HepG2 (cell line): ENCODE data around the gene ESR1. TPM values are rescaled to one million over a fixed set of nuclear protein-coding genes. Genes with fewer than 3 reads are reported as not detected.

Experiments used
- ATAC-seq: fragments of 200-7000 bp; cut with Tn5 transposase; 3 replicates; pipeline ENCODE4 v1.9.1; 2020; ENCODE audit warnings: mild to moderate bottlenecking, moderate library complexity
- BruUV-seq: library from RNA; stranded (reverse); fragments of 400-500 nt; replicated peaks from 2 replicates; lab custom pipeline; 2021; lab: Mats Ljungman, UMichigan
- CTCF ChIA-PET: fragments of 300-600 bp; formaldehyde crosslinking; extraction: SDS; loops from one replicate; lab custom pipeline; 2021; ENCODE audit warnings: low total read pairs, inconsistent platforms, low intra/inter-chr PET ratio; lab: Yijun Ruan, JAX
- POLR2A ChIA-PET: fragments of 350-600 bp; sonication (Branson Sonifier 250); formaldehyde crosslinking; loops from one replicate; lab custom pipeline; 2020; ENCODE audit warnings: antibody characterized with exemption, inconsistent platforms; lab: Yijun Ruan, JAX
- DNase-seq: peaks from one replicate; pipeline ENCODE4 v3.0.0-alpha.2; 2015; ENCODE audit warnings: low spot score
- FAIRE-seq: peaks from 3 replicates; lab custom pipeline; 2011; peaks lifted over from hg19 to GRCh38; lab: Jason Lieb, UNC
- H2AFZ ChIP-seq: one replicate; pipeline ENCODE4 v1.6.1; 2011; ENCODE audit warnings: low read length, inconsistent platforms
- H3K27ac ChIP-seq: fragments of 300-600 bp; 3 replicates; pipeline ENCODE4 v1.8.0; 2011; ENCODE audit warnings: mixed run types, mild to moderate bottlenecking, mixed read lengths, low read length, inconsistent platforms; ENCODE audit not compliant: insufficient read depth; ENCODE audit errors: extremely low read length
- H3K27me3 ChIP-seq, 2 experiments: fragments of 200-600 bp in 1 of 2; 2 replicates in 1 of 2; 3 replicates in 1 of 2; pipeline versions ENCODE4 v1.6.0 to v1.8.0; 2011; ENCODE audit warnings: low read length in 2 of 2, mild to moderate bottlenecking in 2 of 2, moderate library complexity in 2 of 2, inconsistent platforms in 1 of 2; ENCODE audit not compliant: insufficient read depth in 2 of 2, control insufficient read depth in 1 of 2
- H3K36me3 ChIP-seq, 2 experiments: fragments of 200-600 bp in 1 of 2; replicated peaks in 1 of 2; 2 replicates in 1 of 2; 3 replicates in 1 of 2; pipeline versions ENCODE4 v1.5.1 to v1.8.0; 2011; ENCODE audit warnings: low read length in 2 of 2, inconsistent platforms in 1 of 2; ENCODE audit not compliant: insufficient read depth in 2 of 2, control insufficient read depth in 1 of 2
- H3K4me1 ChIP-seq: 2 replicates; pipeline ENCODE4 v1.5.1; 2012; ENCODE audit warnings: low read length, inconsistent platforms; ENCODE audit not compliant: insufficient read depth
- H3K4me2 ChIP-seq: 2 replicates; pipeline ENCODE4 v1.6.0; 2011; ENCODE audit warnings: low read depth, low read length, inconsistent platforms
- H3K4me3 ChIP-seq, 3 experiments: fragments of 200-600 bp in 1 of 3; sonication (generic), shearing (Covaris generic) in 1 of 3; replicated peaks in 1 of 3; 2 replicates each; pipeline ENCODE4 v1.5.1; 2011 to 2016; ENCODE audit warnings: low read length in 3 of 3, inconsistent platforms in 2 of 3, low read depth in 2 of 3, mild to moderate bottlenecking in 2 of 3, control low read depth in 1 of 3, mixed read lengths in 1 of 3; ENCODE audit not compliant: insufficient read depth in 1 of 3
- H3K79me2 ChIP-seq: one replicate; pipeline ENCODE4 v1.6.1; 2011; ENCODE audit warnings: low read length, inconsistent platforms; ENCODE audit not compliant: insufficient read depth
- H3K9ac ChIP-seq: 2 replicates; pipeline ENCODE4 v1.6.0; 2011; ENCODE audit warnings: mild to moderate bottlenecking, low read depth, low read length, inconsistent platforms; ENCODE audit not compliant: insufficient read depth
- H3K9me3 ChIP-seq: 2 replicates; pipeline ENCODE4 v1.5.1; 2012; ENCODE audit warnings: mild to moderate bottlenecking, low read length
- H4K20me1 ChIP-seq: 2 replicates; pipeline ENCODE4 v1.6.0; 2011; ENCODE audit warnings: inconsistent platforms, mild to moderate bottlenecking, low read length, moderate library complexity; ENCODE audit not compliant: insufficient read depth
- FLYWCH1 ChIP-seq: sonication (generic); formaldehyde crosslinking; IDR thresholded peaks from 2 replicates; pipeline ENCODE4 v1.8.1; 2023; ENCODE audit warnings: mild to moderate bottlenecking, missing genetic modification reagents
- HHEX ChIP-seq: IDR thresholded peaks from 2 replicates; pipeline ENCODE4 v1.6.1; 2016; ENCODE audit warnings: control low read depth
- HNRNPH1 ChIP-seq: fragments of 200-400 bp; formaldehyde crosslinking; optimal IDR thresholded peaks from 2 replicates; pipeline ENCODE3; 2017; ENCODE audit warnings: mild to moderate bottlenecking, low read depth, low read length
- PITX1 ChIP-seq: sonication (generic); formaldehyde crosslinking; IDR thresholded peaks from 2 replicates; pipeline ENCODE4 v1.5.1; 2020; ENCODE audit warnings: mild to moderate bottlenecking, missing genetic modification reagents
- ZNF256 ChIP-seq: sonication (generic); formaldehyde crosslinking; conservative IDR thresholded peaks from 2 replicates; pipeline ENCODE4 v1.4.0; 2020; ENCODE audit warnings: missing genetic modification reagents
- ZNF337 ChIP-seq: sonication (generic); formaldehyde crosslinking; IDR thresholded peaks from 2 replicates; pipeline ENCODE4 v1.5.1; 2020; ENCODE audit warnings: missing genetic modification reagents, low read depth, mild to moderate bottlenecking, borderline replicate concordance
- ZNF552 ChIP-seq: sonication (generic); formaldehyde crosslinking; IDR thresholded peaks from 2 replicates; pipeline ENCODE4 v1.9.0; 2022; ENCODE audit warnings: missing genetic modification reagents, mild to moderate bottlenecking, borderline replicate concordance
- WGBS: methylation state at CpG from one replicate; pipeline ENCODE4 v1.1.6; 2017; ENCODE audit warnings: low lambda C conversion rate; 5-methylcytosine and 5-hydroxymethylcytosine counted together
- in situ Hi-C: cut with HindIII; loops from 2 replicates; pipeline ENCODE4 v1.10.0; 2017; ENCODE audit warnings: low pct_unique_long_range_greater_than_20kb; ENCODE audit not compliant: extremely low pct_ligation_motif_present
- intact Hi-C: fragments of 100-400 bp; cut with micrococcal nuclease; formaldehyde crosslinking; loops from one replicate; pipeline ENCODE4 v1.10.0; 2022; ENCODE audit not compliant: unreplicated experiment
- polyA plus RNA-seq, 8 experiments: library from polyadenylated mRNA; depleted of rRNA in 3 of 8; stranded (reverse) in 7 of 8; unstranded in 1 of 8; fragments of >200 nt; fragmentation: Illumina TruSeq in 4 of 8; extraction: Trizol in 4 of 8; gene quantifications; 2 replicates each; pipeline versions ENCODE4 v1.2.1 to v1.2.3, GENCODE V29; 2011 to 2016; ENCODE audit warnings: low read depth in 4 of 8, missing spikeins in 1 of 8, mixed read lengths in 1 of 8; ENCODE audit not compliant: insufficient read depth in 1 of 8
- total RNA-seq, 5 experiments: library from RNA; depleted of rRNA; stranded (reverse); fragments of >200 nt; fragmentation: Illumina TruSeq; extraction: Trizol; gene quantifications; 2 replicates each; pipeline ENCODE4 v1.2.3, GENCODE V29; 2016; ENCODE audit warnings: low read depth in 1 of 5
- TF ChIP-seq, protein P1 (sequence below): sonication (generic); formaldehyde crosslinking; IDR thresholded peaks from 2 replicates; pipeline ENCODE4 v1.4.0; 2020; ENCODE audit warnings: missing genetic modification reagents, borderline replicate concordance
- TF ChIP-seq, protein P2 (sequence below): IDR thresholded peaks from 2 replicates; pipeline ENCODE4 v1.6.1; 2016; ENCODE audit warnings: low read depth, missing genetic modification reagents, missing compliant biosample characterization
- TF ChIP-seq, protein P3 (sequence below): sonication (generic); formaldehyde crosslinking; IDR thresholded peaks from 2 replicates; pipeline ENCODE4 v1.4.0; 2020; ENCODE audit warnings: missing genetic modification reagents, mild to moderate bottlenecking, borderline replicate concordance

ESR1 gene
- total and polyA plus RNA-seq, 2 of the 13 experiments (the other 11 are each of a cell fraction or from before 2014, with no cell fraction given): not detected

DNA sequence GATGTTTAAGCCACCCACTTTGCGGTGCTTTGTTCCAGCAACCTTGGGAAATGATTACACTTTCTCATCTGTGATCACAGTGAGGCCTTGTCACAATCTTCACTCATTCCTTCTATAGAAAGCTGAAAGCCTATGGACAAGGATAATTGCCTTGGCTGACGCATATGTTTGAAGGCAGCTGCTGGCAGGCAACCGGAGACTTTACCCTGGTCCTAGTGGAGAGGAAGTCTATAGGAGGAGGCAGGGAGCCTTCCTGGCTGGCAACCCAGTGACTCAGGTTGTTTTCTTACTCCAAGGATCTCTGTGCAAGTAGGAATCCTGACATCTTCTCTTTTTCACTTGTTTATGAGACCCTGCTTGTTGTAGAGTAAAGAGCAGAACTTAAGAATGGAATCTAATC is 34.1 kb upstream of the ESR1 start (continued):
- TF ChIP-seq, protein P1, sequence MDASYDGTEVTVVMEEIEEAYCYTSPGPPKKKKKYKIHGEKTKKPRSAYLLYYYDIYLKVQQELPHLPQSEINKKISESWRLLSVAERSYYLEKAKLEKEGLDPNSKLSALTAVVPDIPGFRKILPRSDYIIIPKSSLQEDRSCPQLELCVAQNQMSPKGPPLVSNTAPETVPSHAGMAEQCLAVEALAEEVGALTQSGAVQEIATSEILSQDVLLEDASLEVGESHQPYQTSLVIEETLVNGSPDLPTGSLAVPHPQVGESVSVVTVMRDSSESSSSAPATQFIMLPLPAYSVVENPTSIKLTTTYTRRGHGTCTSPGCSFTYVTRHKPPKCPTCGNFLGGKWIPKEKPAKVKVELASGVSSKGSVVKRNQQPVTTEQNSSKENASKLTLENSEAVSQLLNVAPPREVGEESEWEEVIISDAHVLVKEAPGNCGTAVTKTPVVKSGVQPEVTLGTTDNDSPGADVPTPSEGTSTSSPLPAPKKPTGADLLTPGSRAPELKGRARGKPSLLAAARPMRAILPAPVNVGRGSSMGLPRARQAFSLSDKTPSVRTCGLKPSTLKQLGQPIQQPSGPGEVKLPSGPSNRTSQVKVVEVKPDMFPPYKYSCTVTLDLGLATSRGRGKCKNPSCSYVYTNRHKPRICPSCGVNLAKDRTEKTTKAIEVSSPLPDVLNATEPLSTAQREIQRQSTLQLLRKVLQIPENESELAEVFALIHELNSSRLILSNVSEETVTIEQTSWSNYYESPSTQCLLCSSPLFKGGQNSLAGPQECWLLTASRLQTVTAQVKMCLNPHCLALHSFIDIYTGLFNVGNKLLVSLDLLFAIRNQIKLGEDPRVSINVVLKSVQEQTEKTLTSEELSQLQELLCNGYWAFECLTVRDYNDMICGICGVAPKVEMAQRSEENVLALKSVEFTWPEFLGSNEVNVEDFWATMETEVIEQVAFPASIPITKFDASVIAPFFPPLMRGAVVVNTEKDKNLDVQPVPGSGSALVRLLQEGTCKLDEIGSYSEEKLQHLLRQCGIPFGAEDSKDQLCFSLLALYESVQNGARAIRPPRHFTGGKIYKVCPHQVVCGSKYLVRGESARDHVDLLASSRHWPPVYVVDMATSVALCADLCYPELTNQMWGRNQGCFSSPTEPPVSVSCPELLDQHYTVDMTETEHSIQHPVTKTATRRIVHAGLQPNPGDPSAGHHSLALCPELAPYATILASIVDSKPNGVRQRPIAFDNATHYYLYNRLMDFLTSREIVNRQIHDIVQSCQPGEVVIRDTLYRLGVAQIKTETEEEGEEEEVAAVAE (CRISPR knock-in tag): no peak
- TF ChIP-seq ZNF256 (CRISPR knock-in tag) (no peak), PITX1 (no peak), ZNF552 (CRISPR knock-in tag) (no peak)

DNA sequence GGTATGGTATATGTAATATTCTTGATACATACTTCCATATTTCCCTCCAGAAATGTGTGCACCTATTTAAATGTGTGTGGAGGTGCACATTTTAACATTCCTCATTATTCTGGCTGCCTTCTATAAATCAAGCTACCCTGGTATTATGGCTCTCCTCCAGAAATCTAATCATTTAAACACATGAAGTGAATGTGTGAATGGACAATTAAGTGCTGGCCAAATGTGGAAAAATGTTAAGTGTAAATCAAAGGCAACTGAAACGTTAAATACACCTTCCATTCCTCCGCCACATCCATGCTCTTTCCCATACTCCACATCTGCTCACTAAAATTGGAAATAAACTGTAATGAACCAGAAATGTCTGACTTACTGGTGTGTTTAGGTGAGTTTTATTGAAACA is 24.9 kb upstream of the ESR1 start:
- TF ChIP-seq, protein P2, sequence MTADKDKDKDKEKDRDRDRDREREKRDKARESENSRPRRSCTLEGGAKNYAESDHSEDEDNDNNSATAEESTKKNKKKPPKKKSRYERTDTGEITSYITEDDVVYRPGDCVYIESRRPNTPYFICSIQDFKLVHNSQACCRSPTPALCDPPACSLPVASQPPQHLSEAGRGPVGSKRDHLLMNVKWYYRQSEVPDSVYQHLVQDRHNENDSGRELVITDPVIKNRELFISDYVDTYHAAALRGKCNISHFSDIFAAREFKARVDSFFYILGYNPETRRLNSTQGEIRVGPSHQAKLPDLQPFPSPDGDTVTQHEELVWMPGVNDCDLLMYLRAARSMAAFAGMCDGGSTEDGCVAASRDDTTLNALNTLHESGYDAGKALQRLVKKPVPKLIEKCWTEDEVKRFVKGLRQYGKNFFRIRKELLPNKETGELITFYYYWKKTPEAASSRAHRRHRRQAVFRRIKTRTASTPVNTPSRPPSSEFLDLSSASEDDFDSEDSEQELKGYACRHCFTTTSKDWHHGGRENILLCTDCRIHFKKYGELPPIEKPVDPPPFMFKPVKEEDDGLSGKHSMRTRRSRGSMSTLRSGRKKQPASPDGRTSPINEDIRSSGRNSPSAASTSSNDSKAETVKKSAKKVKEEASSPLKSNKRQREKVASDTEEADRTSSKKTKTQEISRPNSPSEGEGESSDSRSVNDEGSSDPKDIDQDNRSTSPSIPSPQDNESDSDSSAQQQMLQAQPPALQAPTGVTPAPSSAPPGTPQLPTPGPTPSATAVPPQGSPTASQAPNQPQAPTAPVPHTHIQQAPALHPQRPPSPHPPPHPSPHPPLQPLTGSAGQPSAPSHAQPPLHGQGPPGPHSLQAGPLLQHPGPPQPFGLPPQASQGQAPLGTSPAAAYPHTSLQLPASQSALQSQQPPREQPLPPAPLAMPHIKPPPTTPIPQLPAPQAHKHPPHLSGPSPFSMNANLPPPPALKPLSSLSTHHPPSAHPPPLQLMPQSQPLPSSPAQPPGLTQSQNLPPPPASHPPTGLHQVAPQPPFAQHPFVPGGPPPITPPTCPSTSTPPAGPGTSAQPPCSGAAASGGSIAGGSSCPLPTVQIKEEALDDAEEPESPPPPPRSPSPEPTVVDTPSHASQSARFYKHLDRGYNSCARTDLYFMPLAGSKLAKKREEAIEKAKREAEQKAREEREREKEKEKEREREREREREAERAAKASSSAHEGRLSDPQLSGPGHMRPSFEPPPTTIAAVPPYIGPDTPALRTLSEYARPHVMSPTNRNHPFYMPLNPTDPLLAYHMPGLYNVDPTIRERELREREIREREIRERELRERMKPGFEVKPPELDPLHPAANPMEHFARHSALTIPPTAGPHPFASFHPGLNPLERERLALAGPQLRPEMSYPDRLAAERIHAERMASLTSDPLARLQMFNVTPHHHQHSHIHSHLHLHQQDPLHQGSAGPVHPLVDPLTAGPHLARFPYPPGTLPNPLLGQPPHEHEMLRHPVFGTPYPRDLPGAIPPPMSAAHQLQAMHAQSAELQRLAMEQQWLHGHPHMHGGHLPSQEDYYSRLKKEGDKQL: no peak
- TF ChIP-seq ZNF337 (no peak), FLYWCH1 (CRISPR knock-in tag) (no peak), HNRNPH1 (no peak), HHEX (CRISPR knock-in tag) (no peak)
- TF ChIP-seq, protein P3, sequence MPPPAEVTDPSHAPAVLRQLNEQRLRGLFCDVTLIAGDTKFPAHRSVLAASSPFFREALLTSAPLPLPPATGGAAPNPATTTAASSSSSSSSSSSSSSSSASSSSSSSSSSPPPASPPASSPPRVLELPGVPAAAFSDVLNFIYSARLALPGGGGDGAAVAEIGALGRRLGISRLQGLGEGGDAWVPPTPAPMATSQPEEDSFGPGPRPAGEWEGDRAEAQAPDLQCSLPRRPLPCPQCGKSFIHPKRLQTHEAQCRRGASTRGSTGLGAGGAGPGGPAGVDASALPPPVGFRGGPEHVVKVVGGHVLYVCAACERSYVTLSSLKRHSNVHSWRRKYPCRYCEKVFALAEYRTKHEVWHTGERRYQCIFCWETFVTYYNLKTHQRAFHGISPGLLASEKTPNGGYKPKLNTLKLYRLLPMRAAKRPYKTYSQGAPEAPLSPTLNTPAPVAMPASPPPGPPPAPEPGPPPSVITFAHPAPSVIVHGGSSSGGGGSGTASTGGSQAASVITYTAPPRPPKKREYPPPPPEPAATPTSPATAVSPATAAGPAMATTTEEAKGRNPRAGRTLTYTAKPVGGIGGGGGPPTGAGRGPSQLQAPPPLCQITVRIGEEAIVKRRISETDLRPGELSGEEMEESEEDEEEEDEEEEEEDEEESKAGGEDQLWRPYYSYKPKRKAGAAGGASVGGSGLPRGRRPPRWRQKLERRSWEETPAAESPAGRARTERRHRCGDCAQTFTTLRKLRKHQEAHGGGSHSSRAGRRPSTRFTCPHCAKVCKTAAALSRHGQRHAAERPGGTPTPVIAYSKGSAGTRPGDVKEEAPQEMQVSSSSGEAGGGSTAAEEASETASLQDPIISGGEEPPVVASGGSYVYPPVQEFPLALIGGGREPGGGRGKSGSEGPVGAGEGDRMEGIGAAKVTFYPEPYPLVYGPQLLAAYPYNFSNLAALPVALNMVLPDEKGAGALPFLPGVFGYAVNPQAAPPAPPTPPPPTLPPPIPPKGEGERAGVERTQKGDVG (CRISPR knock-in tag): no peak
- TF ChIP-seq, all 625 proteins: peak for 0
- ChIA-PET CTCF (no interaction called here), POLR2A (no interaction called here)
- DNase-seq: no peak
- no peak for FAIRE-seq
- no peaks in the 10 kb centered on the region for H3K27me3 ChIP-seq
- ATAC-seq: no peak
- no peak overlapping the region for H3K9ac ChIP-seq
- H2AFZ ChIP-seq: no peak overlapping the region
- 29% methylated on average over 2 of the region's 2 CpGs for WGBS
- BruUV-seq: no TSS peak
- intact Hi-C loops: no loop called here
- H3K4me3 ChIP-seq: no peak overlapping the region
- no peaks in the 10 kb centered on the region for H3K79me2 ChIP-seq
- no peaks in the 10 kb centered on the region for H4K20me1 ChIP-seq
- no peak overlapping the region for H3K27ac ChIP-seq
- H3K4me2 ChIP-seq: no peak overlapping the region
- H3K4me1 ChIP-seq: no peaks in the 10 kb centered on the region
- no peaks in the 10 kb centered on the region for H3K9me3 ChIP-seq
- in situ Hi-C loops: no loop called here
- no peaks in the 10 kb centered on the region for H3K36me3 ChIP-seq
